ENCODE results near the gene LTF. TPM values are rescaled to one million over a fixed set of nuclear protein-coding genes. Genes with fewer than 3 reads are reported as not detected.

Gene LTF
- total and polyA plus RNA-seq, 9 of the 15 experiments (the other 6 are each of a cell fraction or from before 2014, with no cell fraction given) = 0.07 TPM; not detected in 8

DNA sequence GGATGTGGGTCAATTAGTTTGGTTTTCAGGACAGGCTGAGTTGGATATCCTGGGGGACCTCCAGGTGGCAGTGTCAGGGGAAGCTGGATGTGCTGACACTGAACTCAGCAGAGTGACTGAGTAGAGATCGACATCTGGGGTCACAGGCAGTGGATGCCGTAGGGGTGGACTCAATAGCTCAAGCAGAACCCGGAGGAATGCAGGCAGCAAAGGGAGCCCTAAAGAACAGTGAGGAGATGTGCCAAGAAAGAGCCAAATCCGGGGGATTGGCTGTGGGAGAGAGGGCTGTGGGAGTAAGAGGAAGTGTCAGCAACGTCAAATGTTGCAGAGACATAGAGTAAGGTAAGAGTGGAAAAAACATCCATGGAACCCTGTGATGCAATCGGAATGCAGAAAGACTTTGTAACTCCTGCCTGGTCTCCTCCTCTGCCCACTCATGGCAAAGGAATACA is 69.5 kb downstream of the LTF start (continued):
- TF ChIP-seq, protein P1, sequence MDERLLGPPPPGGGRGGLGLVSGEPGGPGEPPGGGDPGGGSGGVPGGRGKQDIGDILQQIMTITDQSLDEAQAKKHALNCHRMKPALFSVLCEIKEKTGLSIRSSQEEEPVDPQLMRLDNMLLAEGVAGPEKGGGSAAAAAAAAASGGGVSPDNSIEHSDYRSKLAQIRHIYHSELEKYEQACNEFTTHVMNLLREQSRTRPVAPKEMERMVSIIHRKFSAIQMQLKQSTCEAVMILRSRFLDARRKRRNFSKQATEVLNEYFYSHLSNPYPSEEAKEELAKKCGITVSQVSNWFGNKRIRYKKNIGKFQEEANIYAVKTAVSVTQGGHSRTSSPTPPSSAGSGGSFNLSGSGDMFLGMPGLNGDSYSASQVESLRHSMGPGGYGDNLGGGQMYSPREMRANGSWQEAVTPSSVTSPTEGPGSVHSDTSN (CRISPR knock-in tag; IDR thresholded peaks at IDR 0.05; ENCODE audit: low read depth) = no peak
- TF ChIP-seq, protein P1 (tag; conservative IDR thresholded peaks at IDR 0.05; ENCODE audit: low read depth) = 0 out of 2 replicates have a peak, but pooled peaks have one; percentile 33
- TF ChIP-seq C11orf30 (IDR thresholded peaks at IDR 0.05; ENCODE audit: low read depth) (no peak), FOXJ2 (tag; IDR thresholded peaks at IDR 0.05) (no peak), ZNF212 (CRISPR knock-in tag; IDR thresholded peaks at IDR 0.05) (no peak), TAF15 (IDR thresholded peaks at IDR 0.05; ENCODE audit: low read depth, low read length) (no peak), PPARD (CRISPR knock-in tag; IDR thresholded peaks at IDR 0.05) (no peak), ZC3H8 (IDR thresholded peaks at IDR 0.05) (no peak), RBM17 (IDR thresholded peaks at IDR 0.05; ENCODE audit: borderline replicate concordance, low read depth, low read length) (no peak), SREBF2 (CRISPR knock-in tag; IDR thresholded peaks at IDR 0.05) (no peak), GTF2E2 (tag; IDR thresholded peaks at IDR 0.05) (no peak)
- TF ChIP-seq, protein P2, sequence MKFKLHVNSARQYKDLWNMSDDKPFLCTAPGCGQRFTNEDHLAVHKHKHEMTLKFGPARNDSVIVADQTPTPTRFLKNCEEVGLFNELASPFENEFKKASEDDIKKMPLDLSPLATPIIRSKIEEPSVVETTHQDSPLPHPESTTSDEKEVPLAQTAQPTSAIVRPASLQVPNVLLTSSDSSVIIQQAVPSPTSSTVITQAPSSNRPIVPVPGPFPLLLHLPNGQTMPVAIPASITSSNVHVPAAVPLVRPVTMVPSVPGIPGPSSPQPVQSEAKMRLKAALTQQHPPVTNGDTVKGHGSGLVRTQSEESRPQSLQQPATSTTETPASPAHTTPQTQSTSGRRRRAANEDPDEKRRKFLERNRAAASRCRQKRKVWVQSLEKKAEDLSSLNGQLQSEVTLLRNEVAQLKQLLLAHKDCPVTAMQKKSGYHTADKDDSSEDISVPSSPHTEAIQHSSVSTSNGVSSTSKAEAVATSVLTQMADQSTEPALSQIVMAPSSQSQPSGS (CRISPR knock-in tag; IDR thresholded peaks at IDR 0.05) = no peak
- TF ChIP-seq, protein P3, sequence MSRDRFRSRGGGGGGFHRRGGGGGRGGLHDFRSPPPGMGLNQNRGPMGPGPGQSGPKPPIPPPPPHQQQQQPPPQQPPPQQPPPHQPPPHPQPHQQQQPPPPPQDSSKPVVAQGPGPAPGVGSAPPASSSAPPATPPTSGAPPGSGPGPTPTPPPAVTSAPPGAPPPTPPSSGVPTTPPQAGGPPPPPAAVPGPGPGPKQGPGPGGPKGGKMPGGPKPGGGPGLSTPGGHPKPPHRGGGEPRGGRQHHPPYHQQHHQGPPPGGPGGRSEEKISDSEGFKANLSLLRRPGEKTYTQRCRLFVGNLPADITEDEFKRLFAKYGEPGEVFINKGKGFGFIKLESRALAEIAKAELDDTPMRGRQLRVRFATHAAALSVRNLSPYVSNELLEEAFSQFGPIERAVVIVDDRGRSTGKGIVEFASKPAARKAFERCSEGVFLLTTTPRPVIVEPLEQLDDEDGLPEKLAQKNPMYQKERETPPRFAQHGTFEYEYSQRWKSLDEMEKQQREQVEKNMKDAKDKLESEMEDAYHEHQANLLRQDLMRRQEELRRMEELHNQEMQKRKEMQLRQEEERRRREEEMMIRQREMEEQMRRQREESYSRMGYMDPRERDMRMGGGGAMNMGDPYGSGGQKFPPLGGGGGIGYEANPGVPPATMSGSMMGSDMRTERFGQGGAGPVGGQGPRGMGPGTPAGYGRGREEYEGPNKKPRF (IDR thresholded peaks at IDR 0.05; ENCODE audit: low read depth, low read length) = no peak
- TF ChIP-seq, protein P4, sequence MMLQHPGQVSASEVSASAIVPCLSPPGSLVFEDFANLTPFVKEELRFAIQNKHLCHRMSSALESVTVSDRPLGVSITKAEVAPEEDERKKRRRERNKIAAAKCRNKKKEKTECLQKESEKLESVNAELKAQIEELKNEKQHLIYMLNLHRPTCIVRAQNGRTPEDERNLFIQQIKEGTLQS (IDR thresholded peaks at IDR 0.05) = peak; percentile 64
- TF ChIP-seq, protein P4 (CRISPR knock-in tag; conservative IDR thresholded peaks at IDR 0.05) = no peak
- TF ChIP-seq, protein P5, sequence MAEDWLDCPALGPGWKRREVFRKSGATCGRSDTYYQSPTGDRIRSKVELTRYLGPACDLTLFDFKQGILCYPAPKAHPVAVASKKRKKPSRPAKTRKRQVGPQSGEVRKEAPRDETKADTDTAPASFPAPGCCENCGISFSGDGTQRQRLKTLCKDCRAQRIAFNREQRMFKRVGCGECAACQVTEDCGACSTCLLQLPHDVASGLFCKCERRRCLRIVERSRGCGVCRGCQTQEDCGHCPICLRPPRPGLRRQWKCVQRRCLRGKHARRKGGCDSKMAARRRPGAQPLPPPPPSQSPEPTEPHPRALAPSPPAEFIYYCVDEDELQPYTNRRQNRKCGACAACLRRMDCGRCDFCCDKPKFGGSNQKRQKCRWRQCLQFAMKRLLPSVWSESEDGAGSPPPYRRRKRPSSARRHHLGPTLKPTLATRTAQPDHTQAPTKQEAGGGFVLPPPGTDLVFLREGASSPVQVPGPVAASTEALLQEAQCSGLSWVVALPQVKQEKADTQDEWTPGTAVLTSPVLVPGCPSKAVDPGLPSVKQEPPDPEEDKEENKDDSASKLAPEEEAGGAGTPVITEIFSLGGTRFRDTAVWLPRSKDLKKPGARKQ (CRISPR knock-in tag; IDR thresholded peaks at IDR 0.05) = no peak
- TF ChIP-seq, protein P6, sequence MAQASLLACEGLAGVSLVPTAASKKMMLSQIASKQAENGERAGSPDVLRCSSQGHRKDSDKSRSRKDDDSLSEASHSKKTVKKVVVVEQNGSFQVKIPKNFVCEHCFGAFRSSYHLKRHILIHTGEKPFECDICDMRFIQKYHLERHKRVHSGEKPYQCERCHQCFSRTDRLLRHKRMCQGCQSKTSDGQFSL (CRISPR knock-in tag; IDR thresholded peaks at IDR 0.05) = no peak
- TF ChIP-seq, protein P6 (tag; IDR thresholded peaks at IDR 0.05) = no peak
- TF ChIP-seq, protein P7, sequence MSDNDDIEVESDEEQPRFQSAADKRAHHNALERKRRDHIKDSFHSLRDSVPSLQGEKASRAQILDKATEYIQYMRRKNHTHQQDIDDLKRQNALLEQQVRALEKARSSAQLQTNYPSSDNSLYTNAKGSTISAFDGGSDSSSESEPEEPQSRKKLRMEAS (CRISPR knock-in tag; IDR thresholded peaks at IDR 0.05) = no peak

Measured in K562 (cell line).